GM19463 (cell line): Measurements from ENCODE around the gene MMRN1.

Source experiments
- ATAC-seq: cut with Tn5 transposase; IDR thresholded peaks from one replicate; pipeline ENCODE4 v1.9.1; 2021; ENCODE audit warnings: mild to moderate bottlenecking, moderate library complexity; ENCODE audit not compliant: unreplicated experiment

The MMRN1 gene

GRCh38 chr4:89995814-89996213 lies 101.2 kb downstream of the MMRN1 start:
- no peak for ATAC-seq

GRCh38 chr4:89997171-89997704 lies 102.6 kb downstream of the MMRN1 start:
- ATAC-seq = no peak

GRCh38 chr4:89998469-89999011 lies 103.9 kb downstream of the MMRN1 start:
- ATAC-seq = no peak

GRCh38 chr4:90001023-90001422 lies 106.4 kb downstream of the MMRN1 start:
- no peak for ATAC-seq

- no peak for ATAC-seq
Measured at GRCh38 chr4:90002441-90003062, 107.9 kb downstream of the MMRN1 start.
